Measurements from ENCODE around the gene ZNF70. TPM values are rescaled to one million over a fixed set of nuclear protein-coding genes. Genes with fewer than 3 reads are reported as not detected.
A peak's percentile ranks its signal among the peaks of the same experiment; 100 is the strongest.

Gene ZNF70
- total RNA-seq, 4 donors from 2014 or later = 4.1 to 7.4 (median 6.0) TPM

DNA sequence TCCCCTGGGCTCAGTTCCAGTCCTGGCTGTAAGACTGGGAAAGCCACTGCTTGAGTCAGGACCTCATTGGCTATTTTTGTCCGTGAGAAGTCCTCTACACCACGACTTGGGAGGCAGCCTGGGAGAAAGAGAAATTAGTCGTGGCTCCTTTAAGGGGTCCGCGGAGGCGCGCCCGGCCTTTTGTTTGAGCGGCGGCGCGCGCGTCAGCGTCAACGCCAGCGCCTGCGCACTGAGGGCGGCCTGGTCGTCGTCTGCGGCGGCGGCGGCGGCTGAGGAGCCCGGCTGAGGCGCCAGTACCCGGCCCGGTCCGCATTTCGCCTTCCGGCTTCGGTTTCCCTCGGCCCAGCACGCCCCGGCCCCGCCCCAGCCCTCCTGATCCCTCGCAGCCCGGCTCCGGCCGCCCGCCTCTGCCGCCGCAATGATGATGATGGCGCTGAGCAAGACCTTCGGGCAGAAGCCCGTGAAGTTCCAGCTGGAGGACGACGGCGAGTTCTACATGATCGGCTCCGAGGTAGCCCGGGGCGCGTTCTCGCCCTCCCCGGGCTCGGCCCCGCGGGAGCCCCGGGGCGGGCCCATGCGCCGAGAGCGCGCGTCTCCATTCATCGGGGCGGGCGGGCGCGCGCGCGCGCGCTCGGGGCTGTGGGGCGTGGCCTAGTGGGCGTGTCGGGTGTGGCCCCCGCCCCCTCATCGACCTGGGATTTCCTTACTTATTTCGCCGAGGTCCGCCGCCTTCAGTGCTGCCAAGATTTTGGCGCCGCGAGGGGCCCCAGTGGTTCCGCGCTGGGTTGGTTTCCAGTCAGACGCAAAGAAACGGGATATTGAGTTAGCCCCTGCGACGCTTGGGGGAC lies 36.1 kb upstream of the ZNF70 start, which contains the start of gene SMARCB1:
TSS of gene SMARCB1 (plus strand) at position 215 of the 848 bp plus-strand sequence. CDS start at position 419, 204 bp downstream.
- Histone ChIP-seq H3K4me3 (peak within 1 kb of the TSS; percentile 62 to 88 (median 84)), H3K36me3 (peaks cover 0 to 7% (median 3%) of the 10 kb centered on the region in 3 donors), H3K27ac (peak within 1 kb of the TSS; percentile 95 to 100 (median 98)), H3K27me3 (no peaks in the 10 kb centered on the region), H3K9me3 (no peaks in the 10 kb centered on the region), H3K4me1 (peaks cover 0 to 57% (median 24%) of the 10 kb centered on the region in 4 donors)
- TF ChIP-seq, protein P1, sequence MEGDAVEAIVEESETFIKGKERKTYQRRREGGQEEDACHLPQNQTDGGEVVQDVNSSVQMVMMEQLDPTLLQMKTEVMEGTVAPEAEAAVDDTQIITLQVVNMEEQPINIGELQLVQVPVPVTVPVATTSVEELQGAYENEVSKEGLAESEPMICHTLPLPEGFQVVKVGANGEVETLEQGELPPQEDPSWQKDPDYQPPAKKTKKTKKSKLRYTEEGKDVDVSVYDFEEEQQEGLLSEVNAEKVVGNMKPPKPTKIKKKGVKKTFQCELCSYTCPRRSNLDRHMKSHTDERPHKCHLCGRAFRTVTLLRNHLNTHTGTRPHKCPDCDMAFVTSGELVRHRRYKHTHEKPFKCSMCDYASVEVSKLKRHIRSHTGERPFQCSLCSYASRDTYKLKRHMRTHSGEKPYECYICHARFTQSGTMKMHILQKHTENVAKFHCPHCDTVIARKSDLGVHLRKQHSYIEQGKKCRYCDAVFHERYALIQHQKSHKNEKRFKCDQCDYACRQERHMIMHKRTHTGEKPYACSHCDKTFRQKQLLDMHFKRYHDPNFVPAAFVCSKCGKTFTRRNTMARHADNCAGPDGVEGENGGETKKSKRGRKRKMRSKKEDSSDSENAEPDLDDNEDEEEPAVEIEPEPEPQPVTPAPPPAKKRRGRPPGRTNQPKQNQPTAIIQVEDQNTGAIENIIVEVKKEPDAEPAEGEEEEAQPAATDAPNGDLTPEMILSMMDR (IDR thresholded peaks at IDR 0.05) = peak in 1 of 5 experiments; percentile 45
- TF ChIP-seq EP300 (IDR thresholded peaks at IDR 0.05) (peak in 1 of 2 donors; percentile 61), POLR2A (IDR thresholded peaks at IDR 0.05) (peak; percentile 82 to 83)
- WGBS, 2 donors = 0% methylated on average over 45 to 58 of the region's 97 CpGs
- DNase-seq (ENCODE audit: low spot score in 2 of 2) = peak; percentile 81 to 88

DNA sequence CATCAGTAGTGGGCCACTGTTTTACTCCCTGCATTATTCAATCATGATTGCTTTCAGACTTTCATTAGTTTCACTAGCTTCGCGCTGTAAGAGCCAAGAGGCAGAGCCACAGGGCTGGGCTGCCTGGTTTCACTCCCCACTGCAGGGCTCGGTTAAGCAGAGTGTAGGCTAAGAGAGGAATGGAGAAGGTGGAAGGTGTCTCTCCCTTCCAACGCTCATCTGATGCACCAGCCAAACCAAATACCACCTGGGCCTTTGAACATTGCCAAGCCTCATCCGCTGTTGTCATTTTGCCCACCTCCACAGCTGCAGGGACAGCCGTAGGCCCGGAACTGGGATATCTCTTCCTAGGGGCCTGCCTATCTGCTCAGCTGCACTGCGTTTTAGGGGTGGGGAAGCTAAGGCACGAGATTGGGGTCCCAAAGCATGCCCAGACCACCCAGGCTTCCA lies 35.4 kb upstream of the ZNF70 start:
- Histone ChIP-seq H3K36me3 (peaks cover 0 to 5% (median 0%) of the 10 kb centered on the region in 3 donors), H3K27me3 (no peaks in the 10 kb centered on the region), H3K4me1 (peaks cover 0 to 57% (median 29%) of the 10 kb centered on the region in 4 donors), H3K9me3 (no peaks in the 10 kb centered on the region), H3K4me3 (peak overlapping the region in 3 of 4 donors; percentile 62 to 88 (median 82)), H3K27ac (peak overlapping the region; percentile 95 to 100 (median 98))
- DNase-seq (ENCODE audit: low spot score in 2 of 2) = no peak
- WGBS, 2 donors = 43 to 50% methylated on average over 9 of the region's 9 CpGs
- no peak for TF ChIP-seq POLR2A (IDR thresholded peaks at IDR 0.05)
- no peak for TF ChIP-seq EP300 (IDR thresholded peaks at IDR 0.05)
- TF ChIP-seq, protein P1 (IDR thresholded peaks at IDR 0.05) = no peak

DNA sequence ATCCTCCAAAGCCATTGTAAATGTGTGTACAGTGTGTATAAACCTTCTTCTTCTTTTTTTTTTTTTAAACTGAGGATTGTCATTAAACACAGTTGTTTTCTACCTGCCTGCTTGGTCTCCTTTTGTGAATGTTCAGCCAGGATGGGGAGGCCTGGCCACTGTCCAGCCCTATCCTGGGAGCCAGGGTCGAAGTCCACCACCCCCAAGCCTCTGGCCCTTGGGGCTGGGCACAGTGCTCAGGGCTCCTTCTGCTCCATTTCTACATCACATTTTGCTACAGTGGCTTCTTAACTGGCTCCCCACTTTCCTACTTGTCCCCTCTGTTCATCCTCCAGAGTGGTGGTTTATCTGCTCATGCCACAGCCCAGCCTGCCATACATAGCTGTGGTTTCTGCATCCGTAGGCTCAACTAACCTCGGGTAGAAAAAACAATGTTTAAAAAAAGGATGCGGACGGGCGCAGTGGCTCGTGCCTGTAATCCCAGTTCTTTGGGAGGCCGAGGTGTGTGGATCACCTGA lies 33.4 kb upstream of the ZNF70 start:
- Histone ChIP-seq H3K4me3 (no peak overlapping the region), H3K9me3 (no peaks in the 10 kb centered on the region), H3K36me3 (peaks cover 0 to 5% (median 0%) of the 10 kb centered on the region in 3 donors), H3K27ac (peak overlapping the region in 1 of 4 donors; percentile 15), H3K4me1 (peaks cover 0 to 44% (median 28%) of the 10 kb centered on the region in 4 donors), H3K27me3 (no peaks in the 10 kb centered on the region)
- DNase-seq (ENCODE audit: low spot score in 2 of 2) = no peak
- 76 to 79% methylated on average over 8 of the region's 8 CpGs for WGBS, 2 donors
- no peak for TF ChIP-seq POLR2A (IDR thresholded peaks at IDR 0.05)
- TF ChIP-seq EP300 (IDR thresholded peaks at IDR 0.05) = no peak
- TF ChIP-seq, protein P1 (IDR thresholded peaks at IDR 0.05) = no peak

DNA sequence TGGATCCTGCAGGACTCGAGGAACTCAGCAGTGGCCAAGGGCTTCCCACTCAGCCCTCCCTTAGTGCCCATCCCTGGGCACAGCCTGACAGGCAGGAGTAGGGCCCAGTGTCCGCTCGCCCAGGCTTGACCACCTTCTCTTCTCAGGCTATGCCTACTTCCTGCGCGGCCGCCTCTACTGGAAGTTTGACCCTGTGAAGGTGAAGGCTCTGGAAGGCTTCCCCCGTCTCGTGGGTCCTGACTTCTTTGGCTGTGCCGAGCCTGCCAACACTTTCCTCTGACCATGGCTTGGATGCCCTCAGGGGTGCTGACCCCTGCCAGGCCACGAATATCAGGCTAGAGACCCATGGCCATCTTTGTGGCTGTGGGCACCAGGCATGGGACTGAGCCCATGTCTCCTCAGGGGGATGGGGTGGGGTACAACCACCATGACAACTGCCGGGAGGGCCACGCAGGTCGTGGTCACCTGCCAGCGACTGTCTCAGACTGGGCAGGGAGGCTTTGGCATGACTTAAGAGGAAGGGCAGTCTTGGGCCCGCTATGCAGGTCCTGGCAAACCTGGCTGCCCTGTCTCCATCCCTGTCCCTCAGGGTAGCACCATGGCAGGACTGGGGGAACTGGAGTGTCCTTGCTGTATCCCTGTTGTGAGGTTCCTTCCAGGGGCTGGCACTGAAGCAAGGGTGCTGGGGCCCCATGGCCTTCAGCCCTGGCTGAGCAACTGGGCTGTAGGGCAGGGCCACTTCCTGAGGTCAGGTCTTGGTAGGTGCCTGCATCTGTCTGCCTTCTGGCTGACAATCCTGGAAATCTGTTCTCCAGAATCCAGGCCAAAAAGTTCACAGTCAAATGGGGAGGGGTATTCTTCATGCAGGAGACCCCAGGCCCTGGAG lies 32.6 kb upstream of the ZNF70 start:
- 83 to 87% methylated on average over 14 to 15 of the region's 15 CpGs for WGBS, 2 donors
- Histone ChIP-seq H3K4me3 (no peak overlapping the region), H3K4me1 (peaks cover 0 to 37% (median 23%) of the 10 kb centered on the region in 4 donors), H3K9me3 (no peaks in the 10 kb centered on the region), H3K27me3 (no peaks in the 10 kb centered on the region), H3K36me3 (peaks cover 0 to 5% (median 0%) of the 10 kb centered on the region in 3 donors), H3K27ac (no peak overlapping the region)
- DNase-seq (ENCODE audit: low spot score in 2 of 2) = no peak
- TF ChIP-seq EP300 (IDR thresholded peaks at IDR 0.05) (no peak), POLR2A (IDR thresholded peaks at IDR 0.05) (no peak)
- TF ChIP-seq, protein P1 (IDR thresholded peaks at IDR 0.05) = no peak

All from tibial nerve (tissue), 4 donors.